ENCODE data around the gene SYCE3.
"Not testable (repeated sequence)": the region's sequence is repeated elsewhere in the genome, so short reads cannot be mapped to it uniquely, and the experiment has no call there.

SYCE3 gene

GRCh38 chr22:50551160-50551752 is 11.5 kb downstream of the SYCE3 start:
- DNase-seq (ENCODE audit: low read depth in 1 of 2, low spot score in 1 of 2): no peak

GRCh38 chr22:50550395-50550794 is 12.3 kb downstream of the SYCE3 start:
- no peak for DNase-seq (ENCODE audit: low read depth in 1 of 2, low spot score in 1 of 2)

- DNase-seq (ENCODE audit: low read depth in 1 of 2, low spot score in 1 of 2): no peak
Observed at GRCh38 chr22:50548921-50549790, 13.6 kb downstream of the SYCE3 start.

- DNase-seq (ENCODE audit: low read depth in 1 of 2, low spot score in 1 of 2): peak in 1 of 2 donors; percentile 22
Observed at GRCh38 chr22:50548040-50548920, 14.4 kb downstream of the SYCE3 start.

GRCh38 chr22:50547263-50547985 is 15.3 kb downstream of the SYCE3 start:
- DNase-seq (ENCODE audit: low read depth in 1 of 2, low spot score in 1 of 2): no peak

- DNase-seq (ENCODE audit: low read depth in 1 of 2, low spot score in 1 of 2): no peak
Observed at GRCh38 chr22:50546326-50547262, 16.1 kb downstream of the SYCE3 start.

- DNase-seq (ENCODE audit: low read depth in 1 of 2, low spot score in 1 of 2): no peak
Observed at GRCh38 chr22:50545522-50546325, 17.0 kb downstream of the SYCE3 start, which contains the start of gene KLHDC7B. Gene KLHDC7B, plus strand, starts transcription at chr22:50545899. Its CDS starts 345 bp downstream, at chr22:50546244.

- no peak for DNase-seq (ENCODE audit: low read depth in 1 of 2, low spot score in 1 of 2)
Observed at GRCh38 chr22:50544746-50545253, 17.9 kb downstream of the SYCE3 start.

- peak; percentile 64 to 75 for DNase-seq (ENCODE audit: low read depth in 1 of 2, low spot score in 1 of 2)
Observed at GRCh38 chr22:50544078-50544745, 18.5 kb downstream of the SYCE3 start.

GRCh38 chr22:50542416-50542927 is 20.2 kb downstream of the SYCE3 start:
- no peak for DNase-seq (ENCODE audit: low read depth in 1 of 2, low spot score in 1 of 2)

GRCh38 chr22:50541667-50542026 is 21.1 kb downstream of the SYCE3 start:
- DNase-seq (ENCODE audit: low read depth in 1 of 2, low spot score in 1 of 2): not testable (repeated sequence)

GRCh38 chr22:50540381-50540780 is 22.3 kb downstream of the SYCE3 start:
- no peak for DNase-seq (ENCODE audit: low read depth in 1 of 2, low spot score in 1 of 2)

- DNase-seq (ENCODE audit: low read depth in 1 of 2, low spot score in 1 of 2): no peak
Observed at GRCh38 chr22:50537765-50538164, 25.0 kb downstream of the SYCE3 start.

- no peak for DNase-seq (ENCODE audit: low read depth in 1 of 2, low spot score in 1 of 2)
Observed at GRCh38 chr22:50536226-50536625, 26.5 kb downstream of the SYCE3 start.

GRCh38 chr22:50535113-50535512 is 27.6 kb downstream of the SYCE3 start:
- DNase-seq (ENCODE audit: low read depth in 1 of 2, low spot score in 1 of 2): no peak

- not testable (repeated sequence) for DNase-seq (ENCODE audit: low read depth in 1 of 2, low spot score in 1 of 2)
Observed at GRCh38 chr22:50533856-50534711, 28.6 kb downstream of the SYCE3 start.
